Lower leg skin (tissue), 4 donors: ENCODE data around the gene LEFTY1. TPM values are rescaled to one million over a fixed set of nuclear protein-coding genes. Genes with fewer than 3 reads are reported as not detected.

ENCODE experiments used
- DNase-seq, 2 donors: peaks; one replicate each; pipeline ENCODE4 v3.0.0-alpha.2; 2019; ENCODE audit warnings: low spot score in 2 of 2
- H3K4me3 ChIP-seq: fragments of 200-600 bp; sonication (generic); 2 replicates; pipeline ENCODE4 v1.5.1; 2017; ENCODE audit warnings: mild to moderate bottlenecking, low read depth; ENCODE audit not compliant: poor library complexity, severe bottlenecking
- POLR2A ChIP-seq, 2 donors: fragments of 450-650 bp; IDR thresholded peaks; one replicate each; pipeline ENCODE4 v1.6.1; 2016 to 2017; ENCODE audit warnings: antibody characterized with exemption in 2 of 2, mild to moderate bottlenecking in 1 of 2, moderate library complexity in 1 of 2
- WGBS, 2 donors: methylation state at CpG; one replicate each; pipeline ENCODE4 v1.1.5; 2018; 5-methylcytosine and 5-hydroxymethylcytosine counted together
- intact Hi-C: fragments of 100-400 bp; cut with DNase I; formaldehyde crosslinking; loops from one replicate; pipeline ENCODE4 v1.15.0; 2023; ENCODE audit warnings: low total_unique reads
- total RNA-seq, 4 donors: library from RNA; depleted of rRNA; stranded (reverse); fragments of >200 nt; gene quantifications; one replicate each; pipeline ENCODE4 v1.1.0, GENCODE V29; 2016
- TF ChIP-seq, protein P1 (sequence below), 3 donors: fragments of 450-650 bp; IDR thresholded peaks; one replicate each; pipeline ENCODE4 v1.5.1; 2016; ENCODE audit warnings: antibody characterized with exemption in 3 of 3, mild to moderate bottlenecking in 3 of 3, moderate library complexity in 2 of 3

LEFTY1 gene
- total RNA-seq, 4 donors from 2014 or later = 0.19 to 1.2 (median 0.39) TPM; not detected in 1

DNA sequence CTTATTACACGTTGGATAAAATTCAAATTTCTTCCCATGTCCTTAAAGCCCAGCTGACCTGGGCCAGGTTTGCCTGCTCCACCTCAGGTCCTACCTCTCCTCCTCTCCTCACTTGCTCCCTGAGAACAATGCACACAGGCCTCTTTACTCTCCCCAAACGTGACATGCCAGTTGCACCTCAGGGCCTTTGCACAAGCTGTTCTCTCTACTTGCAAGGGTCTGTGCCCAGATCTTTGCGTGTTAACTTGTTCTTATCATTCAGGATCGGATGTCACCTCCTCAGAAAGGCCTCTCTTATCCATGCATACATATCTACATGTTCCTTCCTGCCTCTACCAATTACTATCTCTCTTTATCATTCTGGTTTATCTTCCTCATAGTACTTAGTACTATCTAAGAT, 14.7 kb upstream of the LEFTY1 start:
- no peak for TF ChIP-seq POLR2A (IDR thresholded peaks at IDR 0.05)
- TF ChIP-seq, protein P1, sequence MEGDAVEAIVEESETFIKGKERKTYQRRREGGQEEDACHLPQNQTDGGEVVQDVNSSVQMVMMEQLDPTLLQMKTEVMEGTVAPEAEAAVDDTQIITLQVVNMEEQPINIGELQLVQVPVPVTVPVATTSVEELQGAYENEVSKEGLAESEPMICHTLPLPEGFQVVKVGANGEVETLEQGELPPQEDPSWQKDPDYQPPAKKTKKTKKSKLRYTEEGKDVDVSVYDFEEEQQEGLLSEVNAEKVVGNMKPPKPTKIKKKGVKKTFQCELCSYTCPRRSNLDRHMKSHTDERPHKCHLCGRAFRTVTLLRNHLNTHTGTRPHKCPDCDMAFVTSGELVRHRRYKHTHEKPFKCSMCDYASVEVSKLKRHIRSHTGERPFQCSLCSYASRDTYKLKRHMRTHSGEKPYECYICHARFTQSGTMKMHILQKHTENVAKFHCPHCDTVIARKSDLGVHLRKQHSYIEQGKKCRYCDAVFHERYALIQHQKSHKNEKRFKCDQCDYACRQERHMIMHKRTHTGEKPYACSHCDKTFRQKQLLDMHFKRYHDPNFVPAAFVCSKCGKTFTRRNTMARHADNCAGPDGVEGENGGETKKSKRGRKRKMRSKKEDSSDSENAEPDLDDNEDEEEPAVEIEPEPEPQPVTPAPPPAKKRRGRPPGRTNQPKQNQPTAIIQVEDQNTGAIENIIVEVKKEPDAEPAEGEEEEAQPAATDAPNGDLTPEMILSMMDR (IDR thresholded peaks at IDR 0.05) = no peak
- 63 to 72% methylated on average over 4 of the region's 4 CpGs for WGBS, 2 donors
- DNase-seq = no peak
- intact Hi-C loops = no loop called here
- no peak overlapping the region for H3K4me3 ChIP-seq

DNA sequence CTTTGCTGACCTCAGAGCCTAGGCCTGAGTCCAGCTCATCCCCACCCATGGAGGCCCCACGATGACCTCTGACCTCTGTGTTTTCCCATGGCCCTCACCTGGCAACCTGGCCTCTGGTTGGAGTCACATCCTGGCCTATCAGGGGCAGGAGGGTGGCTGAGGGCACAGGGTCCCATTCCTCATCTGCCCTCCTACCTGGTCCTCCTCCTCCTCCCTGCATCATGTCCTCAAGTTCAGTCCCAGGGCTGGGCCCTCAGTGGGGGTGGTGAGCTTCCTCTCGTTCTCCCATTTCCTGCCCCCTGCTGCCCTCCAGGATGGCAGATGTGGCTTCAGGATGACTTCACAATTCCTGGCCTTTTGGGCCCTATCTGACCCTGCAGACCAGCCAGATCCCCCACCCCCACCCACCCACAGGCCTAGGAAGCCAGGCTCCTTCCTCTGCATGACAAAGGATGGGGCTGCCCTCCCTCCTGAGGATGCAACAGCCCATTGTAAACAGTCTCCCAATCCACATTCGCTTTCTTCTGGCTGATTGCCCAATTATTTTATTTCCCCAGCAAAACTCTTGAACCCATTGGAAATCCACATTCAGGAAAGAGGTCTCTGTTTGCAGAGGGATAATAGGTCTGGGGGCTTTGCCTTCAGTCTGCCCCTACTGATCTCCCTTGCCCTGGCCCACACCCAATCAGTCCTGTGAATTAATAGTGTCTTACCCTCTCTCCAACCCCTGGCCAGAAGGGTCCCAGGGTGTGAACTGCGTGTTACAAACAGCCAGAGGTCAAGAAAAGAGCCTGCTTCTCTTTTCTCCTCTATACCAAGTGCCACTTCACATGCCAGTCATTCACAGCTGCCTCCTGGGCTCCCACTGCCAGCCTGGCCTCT, 10.3 kb upstream of the LEFTY1 start:
- WGBS, 2 donors = 72 to 73% methylated on average over 4 of the region's 4 CpGs
- no peak overlapping the region for H3K4me3 ChIP-seq
- DNase-seq = no peak
- TF ChIP-seq, protein P1 (IDR thresholded peaks at IDR 0.05) = no peak
- TF ChIP-seq POLR2A (IDR thresholded peaks at IDR 0.05) = no peak
- intact Hi-C loops = no loop called here

DNA sequence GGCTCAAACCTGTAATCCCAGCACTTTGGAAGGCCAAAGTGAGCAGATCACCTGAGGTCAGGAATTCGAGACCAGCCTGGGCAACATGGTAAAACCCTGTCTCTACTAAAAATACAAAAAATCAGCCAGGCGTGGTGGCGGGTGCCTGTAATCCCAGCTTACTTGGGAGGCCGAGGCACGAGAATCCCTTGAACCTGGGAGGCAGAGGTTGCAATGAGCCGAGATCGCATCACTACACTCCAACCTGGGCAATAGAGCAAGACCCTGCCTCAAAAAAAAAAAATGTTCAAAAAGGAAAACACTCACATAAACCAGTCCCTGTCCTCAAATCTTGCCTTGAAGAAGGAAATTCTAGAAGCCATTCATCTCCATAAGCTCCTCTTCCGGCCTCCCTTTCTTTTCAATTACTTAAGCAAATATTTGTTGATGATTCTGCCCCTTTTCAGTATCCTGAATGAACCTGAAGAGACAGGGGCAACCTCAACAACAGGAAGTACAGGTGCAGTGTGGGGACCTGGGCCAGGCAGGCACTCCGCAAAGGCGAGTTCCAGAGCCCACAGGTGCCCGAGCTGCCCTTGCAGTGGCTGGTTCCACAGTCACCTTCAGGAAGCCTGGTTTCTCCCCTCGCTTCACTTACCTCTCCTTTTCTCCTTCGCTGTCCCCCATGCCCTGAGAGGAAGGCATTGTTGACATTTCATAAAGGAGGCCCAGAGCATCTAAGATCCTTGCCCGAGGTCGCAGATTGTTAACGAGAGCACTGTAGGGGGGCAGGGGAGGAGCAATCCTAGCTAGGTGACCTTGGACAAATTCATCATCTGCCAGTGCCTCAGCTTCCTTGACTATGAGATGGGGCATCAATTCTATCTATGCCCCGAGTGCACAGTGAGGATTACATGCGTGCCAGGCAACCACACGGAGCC, 8.9 kb upstream of the LEFTY1 start:
- DNase-seq = no peak
- no peak overlapping the region for H3K4me3 ChIP-seq
- intact Hi-C loops = no loop called here
- TF ChIP-seq, protein P1 (IDR thresholded peaks at IDR 0.05) = no peak
- no peak for TF ChIP-seq POLR2A (IDR thresholded peaks at IDR 0.05)
- 90 to 92% methylated on average over 19 of the region's 19 CpGs for WGBS, 2 donors

DNA sequence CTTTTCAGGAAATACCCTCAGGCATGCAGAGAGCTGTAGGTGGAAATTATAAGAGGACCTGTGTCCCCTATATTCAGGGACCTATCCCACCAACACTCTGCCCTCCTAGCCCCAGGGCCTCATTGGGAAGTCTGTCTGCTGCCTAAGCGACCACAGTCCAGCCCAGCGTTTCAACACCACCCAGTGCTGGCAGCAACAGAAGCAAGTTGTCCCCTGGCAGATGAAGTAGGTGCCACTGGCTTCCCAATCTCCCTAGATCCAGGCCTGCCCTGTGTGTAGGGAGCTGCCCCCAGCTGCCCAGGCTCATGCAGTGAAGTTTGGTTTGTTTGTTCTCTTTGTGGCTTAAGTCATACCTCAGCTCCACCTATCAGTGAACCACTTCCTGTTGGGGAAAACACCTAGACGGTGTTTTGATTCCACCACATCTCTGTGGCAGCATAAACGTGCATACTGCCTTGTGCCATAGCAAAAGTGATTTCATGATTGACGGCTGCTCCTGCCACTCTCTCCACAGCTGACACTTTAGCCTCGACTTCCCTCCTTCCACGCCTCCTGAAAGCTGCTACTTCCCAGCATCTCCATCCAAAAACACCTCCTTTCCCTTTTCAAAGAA, 8.1 kb upstream of the LEFTY1 start:
- intact Hi-C loops = no loop called here
- no peak for DNase-seq
- 53 to 60% methylated on average over 7 of the region's 7 CpGs for WGBS, 2 donors
- TF ChIP-seq, protein P1 (IDR thresholded peaks at IDR 0.05) = no peak
- TF ChIP-seq POLR2A (IDR thresholded peaks at IDR 0.05) = no peak
- H3K4me3 ChIP-seq = no peak overlapping the region

DNA sequence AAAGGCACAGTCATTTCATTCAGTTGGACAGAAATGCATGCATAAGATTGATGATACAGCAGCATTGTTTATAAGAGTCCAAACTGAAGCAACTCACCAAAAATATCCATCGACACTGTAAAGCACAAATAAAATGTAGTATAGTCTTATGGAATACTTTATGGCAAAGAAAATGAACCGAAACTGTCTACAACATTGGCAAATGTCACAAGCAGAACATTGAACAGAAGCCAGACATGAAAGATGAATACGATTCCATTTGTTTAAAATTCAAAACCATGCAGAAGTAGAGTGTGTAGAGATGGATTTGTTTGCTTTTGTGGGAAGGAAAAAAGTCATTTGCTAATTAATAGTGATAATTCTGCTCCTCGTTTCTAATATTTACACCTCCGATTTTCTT, 7.5 kb upstream of the LEFTY1 start:
- no peak overlapping the region for H3K4me3 ChIP-seq
- DNase-seq = no peak
- intact Hi-C loops = no loop called here
- TF ChIP-seq, protein P1 (IDR thresholded peaks at IDR 0.05) = no peak
- TF ChIP-seq POLR2A (IDR thresholded peaks at IDR 0.05) = no peak
- WGBS, 2 donors = 64 to 72% methylated on average over 5 of the region's 5 CpGs
